H9 (cell line): ENCODE data around the gene MCM7. TPM values are rescaled to one million over a fixed set of nuclear protein-coding genes. Genes with fewer than 3 reads are reported as not detected.

Source experiments
- DNase-seq: peaks from one replicate; pipeline ENCODE4 v3.0.0-alpha.2; 2017
- H2AFZ ChIP-seq: one replicate; pipeline ENCODE4 v1.6.1; 2013; ENCODE audit warnings: mild to moderate bottlenecking, low read length, control low read depth, moderate library complexity
- H2AK5ac ChIP-seq: 2 replicates; pipeline ENCODE4 v1.6.1; 2013; ENCODE audit warnings: low read length, control low read depth, mixed read lengths; ENCODE audit not compliant: insufficient read length
- H2BK120ac ChIP-seq: one replicate; pipeline ENCODE4 v1.6.1; 2013; ENCODE audit warnings: low read depth, mild to moderate bottlenecking, low read length, control low read depth, inconsistent platforms; ENCODE audit not compliant: poor library complexity, severe bottlenecking
- H2BK12ac ChIP-seq: 2 replicates; pipeline ENCODE4 v1.6.1; 2013; ENCODE audit warnings: low read length, control low read depth, mixed read lengths, low read depth; ENCODE audit not compliant: insufficient read length
- H2BK15ac ChIP-seq: 2 replicates; pipeline ENCODE4 v1.6.1; 2013; ENCODE audit warnings: low read depth, low read length, control low read depth
- H2BK20ac ChIP-seq: one replicate; pipeline ENCODE4 v1.6.1; 2013; ENCODE audit warnings: low read depth, mild to moderate bottlenecking, low read length, control low read depth, inconsistent platforms; ENCODE audit not compliant: poor library complexity, severe bottlenecking
- H2BK5ac ChIP-seq: 2 replicates; pipeline ENCODE4 v1.6.1; 2013; ENCODE audit warnings: low read length, control low read depth, mixed read lengths; ENCODE audit not compliant: insufficient read length
- H3K14ac ChIP-seq: 2 replicates; pipeline ENCODE4 v1.6.1; 2013; ENCODE audit warnings: low read length, control low read depth; ENCODE audit not compliant: insufficient read depth
- H3K18ac ChIP-seq: 2 replicates; pipeline ENCODE4 v1.6.1; 2013; ENCODE audit warnings: low read depth, mild to moderate bottlenecking, mixed read lengths, low read length, control low read depth; ENCODE audit not compliant: insufficient read length
- H3K23ac ChIP-seq: 2 replicates; pipeline ENCODE4 v1.6.1; 2013; ENCODE audit warnings: low read length, control low read depth, mixed read lengths, low read depth; ENCODE audit not compliant: insufficient read length
- H3K23me2 ChIP-seq: 2 replicates; pipeline ENCODE4 v1.6.1; 2013; ENCODE audit warnings: low read depth, mild to moderate bottlenecking, mixed read lengths, low read length, control low read depth; ENCODE audit not compliant: insufficient read length, poor library complexity, severe bottlenecking
- H3K27ac ChIP-seq: 2 replicates; pipeline ENCODE4 v1.5.1; 2013; ENCODE audit warnings: low read length, control low read depth, mixed read lengths, low read depth; ENCODE audit not compliant: insufficient read length
- H3K27me3 ChIP-seq: 2 replicates; pipeline ENCODE4 v1.6.1; 2013; ENCODE audit warnings: low read length, control low read depth, inconsistent platforms; ENCODE audit not compliant: insufficient read depth
- H3K4ac ChIP-seq: 2 replicates; pipeline ENCODE4 v1.6.1; 2013; ENCODE audit warnings: low read depth, mild to moderate bottlenecking, control low read depth, inconsistent platforms, low read length, moderate library complexity
- H3K4me1 ChIP-seq: 2 replicates; pipeline ENCODE4 v1.6.1; 2013; ENCODE audit warnings: low read length, control low read depth, inconsistent platforms; ENCODE audit not compliant: insufficient read depth
- H3K4me2 ChIP-seq: 2 replicates; pipeline ENCODE4 v1.6.1; 2013; ENCODE audit warnings: low read length, control low read depth, mixed read lengths; ENCODE audit not compliant: insufficient read length, insufficient read depth
- H3K56ac ChIP-seq: 2 replicates; pipeline ENCODE4 v1.6.1; 2013; ENCODE audit warnings: low read depth, mild to moderate bottlenecking, mixed read lengths, low read length, control low read depth; ENCODE audit not compliant: insufficient read length
- H3K79me1 ChIP-seq: 2 replicates; pipeline ENCODE4 v1.6.1; 2013; ENCODE audit warnings: low read depth, mild to moderate bottlenecking, moderate library complexity, low read length, control low read depth, inconsistent platforms; ENCODE audit not compliant: insufficient read depth, poor library complexity, severe bottlenecking
- H3K79me2 ChIP-seq: 2 replicates; pipeline ENCODE4 v1.6.1; 2013; ENCODE audit warnings: low read length, control low read depth, inconsistent platforms; ENCODE audit not compliant: insufficient read depth
- H3K9ac ChIP-seq: 2 replicates; pipeline ENCODE4 v1.6.1; 2013; ENCODE audit warnings: low read length, control low read depth, mixed read lengths; ENCODE audit not compliant: insufficient read length; ENCODE audit errors: extremely low read depth
- H3K9me3 ChIP-seq: one replicate; pipeline ENCODE4 v1.6.1; 2013; ENCODE audit warnings: low read depth, low read length, inconsistent platforms; ENCODE audit not compliant: control insufficient read depth
- H3T11ph ChIP-seq: one replicate; pipeline ENCODE4 v1.6.1; 2013; ENCODE audit warnings: mild to moderate bottlenecking, low read length, control low read depth, inconsistent platforms
- H4K20me1 ChIP-seq: one replicate; pipeline ENCODE4 v1.6.1; 2013; ENCODE audit not compliant: control insufficient read depth, insufficient read length, insufficient read depth
- H4K5ac ChIP-seq: 2 replicates; pipeline ENCODE4 v1.6.1; 2013; ENCODE audit warnings: low read depth, mild to moderate bottlenecking, mixed read lengths, low read length, control low read depth; ENCODE audit not compliant: insufficient read length
- H4K8ac ChIP-seq: replicated peaks from 2 replicates; pipeline ENCODE4 v1.6.1; 2013; ENCODE audit warnings: low read length, control low read depth, mixed read lengths, low read depth; ENCODE audit not compliant: insufficient read length
- H4K91ac ChIP-seq: 2 replicates; pipeline ENCODE4 v1.6.1; 2013; ENCODE audit warnings: low read depth, mild to moderate bottlenecking, moderate library complexity, mixed read lengths, low read length, control low read depth; ENCODE audit not compliant: insufficient read length
- H3K27ac Mint-ChIP-seq, 3 experiments: 2 replicates in 2 of 3; 3 replicates in 1 of 3; pipeline ENCODE4 v1.8.0; 2020 to 2021; ENCODE audit warnings: mixed read lengths in 3 of 3, mild to moderate bottlenecking in 1 of 3, moderate library complexity in 1 of 3
- H3K27me3 Mint-ChIP-seq: 2 replicates; pipeline ENCODE4 v1.8.0; 2021; ENCODE audit warnings: low read depth, mild to moderate bottlenecking, moderate library complexity, mixed read lengths
- H3K36me3 Mint-ChIP-seq, 3 experiments: 2 replicates in 2 of 3; 3 replicates in 1 of 3; pipeline ENCODE4 v1.8.0; 2020 to 2021; ENCODE audit warnings: low read depth in 3 of 3, mixed read lengths in 3 of 3; ENCODE audit not compliant: insufficient read depth in 1 of 3
- H3K4me1 Mint-ChIP-seq, 2 experiments: 2 replicates each; pipeline ENCODE4 v1.8.0; 2020; ENCODE audit warnings: mixed read lengths in 2 of 2
- H3K4me3 Mint-ChIP-seq, 2 experiments: 2 replicates in 1 of 2; 3 replicates in 1 of 2; pipeline ENCODE4 v1.8.0; 2020 to 2021; ENCODE audit warnings: mild to moderate bottlenecking in 2 of 2, mixed read lengths in 2 of 2, moderate library complexity in 1 of 2
- H3K9me3 Mint-ChIP-seq, 2 experiments: 2 replicates in 1 of 2; 3 replicates in 1 of 2; pipeline ENCODE4 v1.8.0; 2020; ENCODE audit warnings: mild to moderate bottlenecking in 2 of 2, mixed read lengths in 2 of 2, moderate library complexity in 1 of 2
- CTCF ChIP-seq: fragments of 200-600 bp; sonication (generic); conservative IDR thresholded peaks from 3 replicates; pipeline ENCODE4 v1.8.0; 2021; ENCODE audit warnings: antibody characterized with exemption, mild to moderate bottlenecking
- WGBS: extraction: QIAGEN DNeasy Blood & Tissue Kit; methylation state at CpG from one replicate; pipeline ENCODE4 v1.1.7; 2013; ENCODE audit warnings: missing lambda C conversion rate, low lambda C conversion rate, mixed read lengths; ENCODE audit not compliant: insufficient read length; ENCODE audit errors: extremely low coverage; 5-methylcytosine and 5-hydroxymethylcytosine counted together
- total RNA-seq: library from RNA; stranded (reverse); gene quantifications from 2 replicates; pipeline ENCODE4 v1.2.1, GENCODE V29; 2021

MCM7 gene
- total RNA-seq, 1 experiment from 2014 or later, result 390 TPM

DNA sequence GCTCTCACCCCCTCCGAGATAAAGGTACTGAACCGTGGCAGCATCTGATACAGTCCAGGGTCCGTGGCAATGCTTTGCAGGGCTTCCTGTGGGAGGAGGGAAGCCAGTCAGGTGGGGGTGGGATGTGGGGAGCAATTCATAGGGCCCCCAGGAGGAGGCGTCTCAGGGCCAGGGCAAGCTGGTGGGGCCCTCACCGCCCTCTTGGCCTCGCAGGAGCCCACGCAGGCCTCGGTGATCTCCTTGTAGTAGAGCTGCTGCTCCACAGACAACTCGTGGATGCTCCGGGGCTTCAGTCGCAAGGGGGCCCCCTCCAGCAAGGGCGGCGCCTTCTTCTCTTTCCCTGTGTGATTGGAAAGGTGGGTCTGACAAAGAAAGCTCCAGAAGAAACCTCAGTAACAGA, 10.7 kb upstream of the MCM7 start:
- Histone ChIP-seq H3K79me1 (no peaks in the 10 kb centered on the region), H3K27ac (no peak overlapping the region), H3K27me3 (no peaks in the 10 kb centered on the region), H3K56ac (no peak overlapping the region), H2BK5ac (no peak overlapping the region), H2BK12ac (no peak overlapping the region), H4K8ac (no peak overlapping the region), H4K5ac (no peak overlapping the region), H3K9me3 (no peaks in the 10 kb centered on the region), H3T11ph (no peak overlapping the region), H3K18ac (no peak overlapping the region), H3K23ac (no peak overlapping the region), H4K91ac (no peak overlapping the region), H3K79me2 (no peaks in the 10 kb centered on the region), H4K20me1 (no peaks in the 10 kb centered on the region), H3K14ac (no peak overlapping the region), H2AK5ac (no peak overlapping the region), H3K9ac (no peak overlapping the region), H3K4me1 (no peaks in the 10 kb centered on the region), H2BK120ac (no peak overlapping the region), H2AFZ (no peak overlapping the region), H3K4ac (no peak overlapping the region), H2BK15ac (no peak overlapping the region), H3K23me2 (no peaks in the 10 kb centered on the region), H3K4me2 (no peak overlapping the region), H2BK20ac (no peak overlapping the region)
- no peak overlapping the region for H3K4me3 Mint-ChIP-seq
- peaks cover 52 to 79% (median 75%) of the 10 kb centered on the region in 3 experiments for H3K36me3 Mint-ChIP-seq
- H3K4me1 Mint-ChIP-seq, result 0 out of 4 replicates have a peak, but pooled peaks cover 0 to 3% of the 10 kb centered on the region in 2 experiments
- WGBS, result no CpG with 5 or more reads among the region's 13 CpGs
- TF ChIP-seq CTCF, result no peak
- no peak overlapping the region for H3K27ac Mint-ChIP-seq
- H3K27me3 Mint-ChIP-seq, result no peaks in the 10 kb centered on the region
- H3K9me3 Mint-ChIP-seq, result no peaks in the 10 kb centered on the region
- DNase-seq, result no peak
